Adrenal gland (tissue), 5 donors: Measurements from ENCODE around the gene C3.

Experiments
- POLR2A ChIP-seq, 2 donors: fragments of 450-650 bp; IDR thresholded peaks; one replicate each; pipeline ENCODE4 v1.6.1; 2017; ENCODE audit warnings: antibody characterized with exemption in 2 of 2, mild to moderate bottlenecking in 2 of 2, moderate library complexity in 1 of 2
- TF ChIP-seq, protein P1 (sequence below), 6 experiments: fragments of 450-650 bp in 4 of 6; fragments of 200-600 bp in 2 of 6; sonication (generic) in 1 of 6; IDR thresholded peaks; 1 replicate in 5 of 6; 2 replicates in 1 of 6; pipeline versions ENCODE4 v1.5.1 to v1.8.0; 2016 to 2021; ENCODE audit warnings: antibody characterized with exemption in 6 of 6, mild to moderate bottlenecking in 2 of 6, moderate library complexity in 1 of 6
- donor health status: DM: no; HTN: no; CAD: no.

DNA sequence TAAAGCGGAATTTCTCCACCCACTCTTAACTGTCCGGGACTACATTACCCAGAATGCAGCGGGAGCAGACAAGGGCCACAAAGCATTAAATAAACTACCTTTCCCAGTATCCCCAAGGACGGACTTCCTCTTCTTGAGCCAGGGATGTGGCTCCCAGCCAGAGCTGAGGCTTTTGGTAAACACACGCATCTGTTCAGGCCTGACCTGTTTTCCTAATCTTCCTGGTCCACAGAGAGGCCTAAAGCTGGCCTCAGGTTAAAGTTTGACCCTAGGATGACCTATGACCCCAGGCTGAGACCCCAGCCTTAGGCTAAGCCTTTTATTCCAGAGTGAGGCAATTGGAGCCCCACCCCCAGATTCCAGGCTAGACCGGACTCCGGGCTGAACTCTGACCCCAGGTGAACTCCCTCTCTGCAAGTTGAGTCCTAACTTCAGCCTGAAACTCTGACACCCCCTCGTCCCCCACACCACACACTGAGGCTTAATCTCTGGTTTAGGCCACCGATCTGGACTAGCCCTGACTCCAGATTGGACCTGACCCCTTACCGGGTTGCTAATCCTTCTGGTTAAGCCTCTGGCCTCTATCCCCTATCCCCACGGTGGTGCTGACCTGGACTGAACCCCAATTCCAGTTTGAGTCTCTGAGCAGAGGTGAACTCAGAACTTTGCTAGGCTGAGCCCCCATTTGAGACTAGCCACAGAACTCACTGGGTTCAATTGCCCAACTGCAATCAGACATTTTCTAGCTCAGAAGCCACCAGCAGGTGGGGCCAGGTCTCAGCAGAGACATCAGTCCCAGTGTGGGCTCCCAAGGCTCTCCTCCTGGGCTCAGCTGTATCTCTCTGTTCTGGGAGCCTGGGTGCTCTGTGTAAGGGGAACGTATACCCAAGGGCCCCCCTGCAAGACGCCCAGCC is 17.7 kb upstream of the C3 start:
- TF ChIP-seq, protein P1, sequence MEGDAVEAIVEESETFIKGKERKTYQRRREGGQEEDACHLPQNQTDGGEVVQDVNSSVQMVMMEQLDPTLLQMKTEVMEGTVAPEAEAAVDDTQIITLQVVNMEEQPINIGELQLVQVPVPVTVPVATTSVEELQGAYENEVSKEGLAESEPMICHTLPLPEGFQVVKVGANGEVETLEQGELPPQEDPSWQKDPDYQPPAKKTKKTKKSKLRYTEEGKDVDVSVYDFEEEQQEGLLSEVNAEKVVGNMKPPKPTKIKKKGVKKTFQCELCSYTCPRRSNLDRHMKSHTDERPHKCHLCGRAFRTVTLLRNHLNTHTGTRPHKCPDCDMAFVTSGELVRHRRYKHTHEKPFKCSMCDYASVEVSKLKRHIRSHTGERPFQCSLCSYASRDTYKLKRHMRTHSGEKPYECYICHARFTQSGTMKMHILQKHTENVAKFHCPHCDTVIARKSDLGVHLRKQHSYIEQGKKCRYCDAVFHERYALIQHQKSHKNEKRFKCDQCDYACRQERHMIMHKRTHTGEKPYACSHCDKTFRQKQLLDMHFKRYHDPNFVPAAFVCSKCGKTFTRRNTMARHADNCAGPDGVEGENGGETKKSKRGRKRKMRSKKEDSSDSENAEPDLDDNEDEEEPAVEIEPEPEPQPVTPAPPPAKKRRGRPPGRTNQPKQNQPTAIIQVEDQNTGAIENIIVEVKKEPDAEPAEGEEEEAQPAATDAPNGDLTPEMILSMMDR (IDR thresholded peaks at IDR 0.05): peak; percentile 36 to 77 (median 73)
- no peak for TF ChIP-seq POLR2A (IDR thresholded peaks at IDR 0.05)
